ENCODE results near the gene CLDN1.

GRCh38 chr3:190360228-190360627 lies 38.0 kb upstream of the CLDN1 start:
- TF ChIP-seq, protein P1, sequence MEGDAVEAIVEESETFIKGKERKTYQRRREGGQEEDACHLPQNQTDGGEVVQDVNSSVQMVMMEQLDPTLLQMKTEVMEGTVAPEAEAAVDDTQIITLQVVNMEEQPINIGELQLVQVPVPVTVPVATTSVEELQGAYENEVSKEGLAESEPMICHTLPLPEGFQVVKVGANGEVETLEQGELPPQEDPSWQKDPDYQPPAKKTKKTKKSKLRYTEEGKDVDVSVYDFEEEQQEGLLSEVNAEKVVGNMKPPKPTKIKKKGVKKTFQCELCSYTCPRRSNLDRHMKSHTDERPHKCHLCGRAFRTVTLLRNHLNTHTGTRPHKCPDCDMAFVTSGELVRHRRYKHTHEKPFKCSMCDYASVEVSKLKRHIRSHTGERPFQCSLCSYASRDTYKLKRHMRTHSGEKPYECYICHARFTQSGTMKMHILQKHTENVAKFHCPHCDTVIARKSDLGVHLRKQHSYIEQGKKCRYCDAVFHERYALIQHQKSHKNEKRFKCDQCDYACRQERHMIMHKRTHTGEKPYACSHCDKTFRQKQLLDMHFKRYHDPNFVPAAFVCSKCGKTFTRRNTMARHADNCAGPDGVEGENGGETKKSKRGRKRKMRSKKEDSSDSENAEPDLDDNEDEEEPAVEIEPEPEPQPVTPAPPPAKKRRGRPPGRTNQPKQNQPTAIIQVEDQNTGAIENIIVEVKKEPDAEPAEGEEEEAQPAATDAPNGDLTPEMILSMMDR (conservative IDR thresholded peaks at IDR 0.05 in 1 of 2, IDR thresholded peaks at IDR 0.05 in 1 of 2; ENCODE audit: low read depth in 1 of 2, low read length in 2 of 2): no peak
- TF ChIP-seq EZH2 (IDR thresholded peaks at IDR 0.05; ENCODE audit: low read length, missing control alignments): no peak

All from fibroblast of lung (primary cell).